ENCODE results near the gene TMEM259.

Gene TMEM259

DNA sequence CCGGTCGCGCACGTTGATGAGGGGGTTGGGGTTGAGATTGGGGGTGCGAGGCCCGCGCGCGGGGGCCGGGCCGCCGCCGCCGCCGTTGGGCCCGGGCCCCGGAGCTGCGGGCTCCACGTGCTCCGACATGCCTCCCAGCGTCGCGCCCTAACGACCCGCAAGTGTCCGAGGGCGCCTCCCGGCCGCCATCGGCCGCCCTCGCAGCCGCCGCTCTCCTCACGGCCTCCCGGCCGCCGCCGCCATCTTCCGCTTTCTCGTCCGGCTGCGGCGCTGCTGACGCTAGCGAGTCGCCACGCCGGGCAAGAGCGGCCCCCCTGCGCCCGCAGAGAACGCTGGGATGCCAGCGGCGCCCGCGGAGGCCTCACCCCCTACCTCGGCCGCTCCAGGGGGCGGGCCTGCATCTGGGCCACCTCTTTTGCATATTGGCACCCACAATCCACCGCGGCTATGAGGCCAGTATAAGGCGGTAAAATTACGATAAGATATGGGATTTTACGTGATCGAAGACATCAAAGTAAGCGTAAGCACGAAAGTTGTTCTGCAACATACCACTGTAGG is at the start of gene TMEM259:
Gene TMEM259, minus strand, starts transcription at position 256 of the 558 bp plus-strand sequence. Its CDS starts 127 bp downstream, at position 129.
- DNase-seq (ENCODE audit: low spot score), result peak; percentile 88

DNA sequence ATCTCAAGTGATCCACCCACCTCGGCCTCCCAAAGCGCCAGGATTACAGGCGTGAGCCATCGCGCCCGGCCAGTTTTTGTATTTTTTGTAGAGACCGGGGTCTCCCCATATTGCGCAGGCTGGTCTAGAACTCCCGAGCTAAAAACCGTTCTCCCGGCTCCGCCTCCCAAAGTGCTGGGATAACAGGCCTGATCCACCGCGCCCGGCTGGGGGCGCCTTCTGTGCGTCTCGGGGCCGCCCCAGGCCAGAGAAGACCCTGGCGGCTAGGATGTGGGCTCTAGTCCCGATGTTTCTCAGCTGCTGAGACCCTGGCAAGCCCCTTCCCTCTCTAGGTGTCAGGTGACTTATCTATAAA is 49.6 kb upstream of the TMEM259 start:
- no peak for DNase-seq (ENCODE audit: low spot score)

DNA sequence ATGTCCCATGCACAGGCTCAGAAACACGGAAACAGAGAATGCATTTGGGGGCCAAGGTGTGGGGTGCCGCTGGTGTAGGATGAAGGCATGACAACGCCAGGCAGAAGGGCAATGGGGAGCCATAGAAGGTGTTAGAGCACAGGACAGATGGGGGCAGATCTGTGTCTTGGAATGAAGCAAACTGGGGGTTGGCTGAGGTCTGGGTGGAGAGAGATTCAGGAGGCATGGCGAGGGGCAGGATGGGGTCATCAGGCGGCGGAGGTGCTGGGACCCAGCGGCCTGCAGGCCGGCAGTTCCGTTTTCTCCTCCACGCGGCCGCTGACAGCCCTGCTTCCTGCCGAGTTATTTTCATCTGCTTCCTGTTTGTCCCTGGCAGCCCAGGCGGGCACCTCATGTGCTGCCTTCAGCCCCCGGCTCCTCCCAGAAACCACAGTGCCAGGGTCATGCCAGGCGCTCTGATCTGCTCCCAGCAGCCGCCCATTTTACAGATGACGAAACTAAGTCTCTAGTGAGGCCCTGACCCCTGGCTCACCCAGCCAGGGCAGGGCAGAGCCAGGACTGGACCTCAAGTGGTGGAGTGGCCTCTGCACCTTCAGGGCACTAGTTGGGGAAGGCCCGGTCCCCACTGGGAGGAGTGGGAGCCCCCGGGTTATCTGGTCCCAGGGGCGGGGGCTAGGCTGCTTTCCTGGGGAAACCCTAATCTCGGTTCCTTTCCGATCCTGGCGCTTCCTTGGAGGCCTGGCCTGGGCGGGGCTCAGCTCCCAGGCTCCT is 48.3 kb upstream of the TMEM259 start:
- DNase-seq (ENCODE audit: low spot score), result no peak

DNA sequence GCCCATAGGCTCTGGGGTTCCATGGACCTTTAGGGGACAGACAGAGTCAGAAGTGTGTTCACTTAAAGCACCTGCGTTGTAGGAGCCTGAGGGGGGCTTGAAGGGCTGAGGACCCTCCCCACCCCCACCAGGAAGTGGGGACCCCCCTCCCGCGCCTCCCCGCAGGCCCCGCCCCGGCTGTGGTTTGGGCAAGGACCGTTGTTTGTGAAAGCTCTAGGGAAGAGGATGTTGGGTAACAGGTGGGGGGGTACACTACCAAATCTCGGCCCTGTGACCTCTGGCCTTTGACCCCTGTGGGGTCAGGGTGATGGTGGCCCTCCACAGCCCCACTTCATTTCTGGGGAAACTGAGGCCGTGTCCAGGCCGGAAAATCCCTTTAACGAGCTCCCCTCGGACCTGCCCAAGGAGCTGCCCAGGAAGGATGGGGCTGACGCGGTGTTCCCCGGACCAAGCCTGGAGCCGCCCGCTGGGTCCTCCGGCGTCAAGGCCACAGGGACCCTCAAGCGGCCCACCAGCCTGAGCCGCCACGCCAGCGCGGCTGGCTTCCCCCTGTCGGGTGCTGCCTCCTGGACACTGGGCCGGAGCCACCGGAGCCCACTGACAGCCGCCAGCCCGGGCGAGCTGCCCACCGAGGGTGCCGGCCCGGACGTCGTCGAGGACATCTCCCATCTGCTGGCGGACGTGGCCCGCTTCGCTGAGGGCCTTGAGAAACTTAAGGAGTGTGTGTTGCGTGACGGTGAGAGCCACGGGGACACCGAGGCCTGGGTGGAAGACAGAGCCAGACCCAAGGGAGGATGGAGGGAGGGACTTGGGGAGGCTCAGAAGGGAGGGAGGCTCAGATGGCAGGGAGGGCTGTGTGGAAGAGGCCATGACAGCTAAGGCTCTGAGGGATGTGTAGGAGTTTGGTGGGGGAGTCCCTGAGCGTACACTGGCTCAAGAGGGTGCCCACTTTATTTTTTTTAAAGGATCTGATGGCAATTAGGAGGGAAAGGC is 47.4 kb upstream of the TMEM259 start:
- DNase-seq (ENCODE audit: low spot score), result no peak

DNA sequence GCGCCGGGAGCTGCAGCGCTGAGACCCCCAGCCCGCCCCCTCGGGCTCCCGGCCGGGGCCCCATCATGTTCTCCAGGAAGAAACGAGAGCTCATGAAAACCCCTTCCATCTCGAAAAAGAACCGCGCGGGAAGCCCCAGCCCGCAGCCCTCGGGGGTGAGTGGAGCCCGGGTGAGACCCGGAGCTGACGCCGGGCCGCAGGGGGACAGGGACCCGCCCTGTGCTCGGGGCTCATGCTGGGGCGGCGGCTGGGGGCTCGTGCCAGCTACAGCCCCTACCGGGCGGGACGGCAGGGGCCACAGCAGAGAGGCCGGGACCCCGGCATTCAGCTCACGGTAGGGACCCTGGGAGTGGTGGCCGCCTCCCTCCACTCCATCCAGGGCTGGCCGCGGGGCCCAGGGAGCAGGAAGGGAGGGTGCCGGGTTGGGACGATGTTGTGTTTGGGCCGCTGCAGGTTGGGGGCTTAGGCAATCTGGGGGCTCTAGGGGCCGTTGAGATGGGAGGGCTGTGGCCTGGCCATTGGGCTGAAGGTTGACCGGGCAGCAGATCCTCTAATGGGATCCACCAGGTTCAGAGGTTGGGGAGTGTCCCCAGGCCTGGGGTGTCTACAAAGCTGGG is 46.5 kb upstream of the TMEM259 start:
- DNase-seq (ENCODE audit: low spot score), result no peak

DNA sequence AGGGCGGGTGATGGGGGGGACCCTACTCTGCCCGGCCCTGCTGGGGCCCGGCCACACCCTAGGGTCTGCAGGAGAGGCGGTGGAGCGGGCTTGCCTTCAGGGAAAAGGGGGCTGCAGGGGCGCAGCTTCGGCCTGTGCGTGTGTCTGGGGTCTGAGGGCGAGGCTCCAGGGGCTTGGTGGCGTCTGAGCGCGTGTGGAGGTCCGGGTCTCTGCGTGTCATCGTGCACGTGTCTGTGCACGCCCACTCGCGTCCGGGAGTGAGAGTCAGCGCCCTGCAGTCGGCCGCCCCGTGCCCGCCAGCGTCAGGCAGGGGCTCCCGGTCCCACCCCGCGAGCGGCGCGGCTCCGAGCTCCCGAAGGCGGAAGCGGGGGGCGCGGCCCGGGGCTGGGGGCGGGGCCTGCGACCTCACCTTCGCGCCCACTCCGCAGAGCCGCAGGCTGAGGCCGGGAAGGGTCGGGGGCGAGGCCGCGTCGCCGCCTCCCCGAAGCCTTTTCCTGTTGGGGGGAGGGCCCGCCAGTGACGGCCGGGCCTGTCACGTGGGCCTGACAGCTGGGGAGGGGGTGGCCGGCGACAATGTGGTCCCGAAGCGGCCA is 45.9 kb upstream of the TMEM259 start, which contains the start of gene ARHGAP45:
Gene ARHGAP45, plus strand, starts transcription at position 420 of the 593 bp plus-strand sequence. CDS start 239 bp downstream, outside the sequence.
- DNase-seq (ENCODE audit: low spot score), result no peak

DNA sequence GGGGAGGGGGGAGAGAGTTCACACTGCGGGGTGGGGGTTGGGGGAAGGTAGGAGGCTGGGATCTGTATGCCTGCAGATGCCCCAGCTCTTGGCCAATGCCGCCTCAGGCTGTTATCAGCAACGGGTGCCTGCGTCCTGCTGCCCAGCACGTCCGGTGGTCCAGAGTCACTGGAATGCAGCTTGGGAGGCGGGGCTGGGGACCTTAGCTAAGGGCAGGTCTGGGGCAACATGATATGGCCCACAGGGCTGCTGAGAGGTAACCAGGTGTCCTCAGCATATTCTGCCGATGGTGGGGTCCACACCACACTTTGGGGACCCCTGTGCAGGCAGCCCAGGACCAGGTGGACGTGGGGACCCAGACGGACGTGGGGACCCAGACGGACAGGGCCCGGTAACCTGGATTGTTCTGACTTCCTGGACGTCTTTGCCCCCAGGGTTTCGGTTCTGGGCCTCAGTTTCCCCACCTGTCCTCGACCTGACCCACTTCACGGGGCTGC is 45.4 kb upstream of the TMEM259 start:
- no peak for DNase-seq (ENCODE audit: low spot score)

DNA sequence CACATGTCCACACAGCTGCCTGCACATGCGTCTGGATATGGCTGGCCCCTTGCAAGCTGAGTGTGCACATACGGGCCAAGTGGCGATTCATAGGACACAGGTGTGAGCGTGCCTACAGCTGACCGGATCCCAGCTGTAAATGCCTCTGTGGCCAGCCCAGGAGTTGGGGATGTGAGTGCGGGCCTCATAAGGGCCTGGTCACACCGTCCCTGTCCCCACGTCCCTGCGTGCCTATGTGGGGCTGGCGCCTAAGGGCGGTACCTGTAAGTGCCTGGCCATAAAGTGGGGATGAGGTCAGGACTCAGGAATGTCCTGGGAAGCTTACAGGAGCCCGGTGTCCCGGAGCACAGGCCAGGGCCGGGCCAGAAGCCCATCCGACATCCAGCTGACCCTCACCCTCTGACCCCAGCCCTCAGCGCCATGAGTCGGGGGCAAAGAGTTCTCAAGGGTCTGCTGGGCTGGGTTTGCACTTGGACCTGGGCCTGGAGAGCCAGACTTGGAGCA is 44.7 kb upstream of the TMEM259 start:
- DNase-seq (ENCODE audit: low spot score), result peak; percentile 73

DNA sequence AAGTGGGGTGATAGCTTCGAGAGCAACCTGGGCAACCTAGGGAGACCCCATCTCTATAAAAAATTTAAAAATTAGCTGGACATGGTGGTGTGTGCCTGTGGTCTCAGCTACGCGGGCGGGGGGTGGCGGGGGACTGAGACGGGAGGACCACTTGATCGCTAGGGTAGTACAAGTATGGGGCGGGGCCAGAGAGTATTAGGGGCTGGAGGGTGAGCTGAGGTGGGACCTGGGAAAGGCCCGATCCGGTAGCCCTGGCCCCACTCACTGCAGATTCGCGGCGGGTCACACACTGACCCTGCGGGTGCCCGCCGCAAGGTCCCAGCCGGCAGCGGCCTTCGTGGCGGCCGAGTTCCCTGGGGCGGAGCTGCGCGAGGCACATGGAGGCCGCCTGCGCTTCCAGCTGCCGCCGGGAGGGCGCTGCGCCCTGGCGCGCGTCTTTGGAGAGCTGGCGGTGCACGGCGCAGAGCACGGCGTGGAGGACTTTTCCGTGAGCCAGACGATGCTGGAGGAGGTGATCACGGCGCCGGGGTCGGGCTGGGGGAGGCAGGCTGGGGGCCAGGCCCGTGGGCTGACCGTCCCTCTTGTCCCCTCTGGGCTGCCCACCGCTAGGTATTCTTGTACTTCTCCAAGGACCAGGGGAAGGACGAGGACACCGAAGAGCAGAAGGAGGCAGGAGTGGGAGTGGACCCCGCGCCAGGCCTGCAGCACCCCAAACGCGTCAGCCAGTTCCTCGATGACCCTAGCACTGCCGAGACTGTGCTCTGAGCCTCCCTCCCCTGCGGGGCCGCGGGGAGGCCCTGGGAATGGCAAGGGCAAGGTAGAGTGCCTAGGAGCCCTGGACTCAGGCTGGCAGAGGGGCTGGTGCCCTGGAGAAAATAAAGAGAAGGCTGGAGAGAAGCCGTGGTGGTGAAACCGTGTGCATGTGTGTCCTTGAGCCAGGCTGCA is 44.0 kb upstream of the TMEM259 start:
- DNase-seq (ENCODE audit: low spot score), result peak; percentile 59

DNA sequence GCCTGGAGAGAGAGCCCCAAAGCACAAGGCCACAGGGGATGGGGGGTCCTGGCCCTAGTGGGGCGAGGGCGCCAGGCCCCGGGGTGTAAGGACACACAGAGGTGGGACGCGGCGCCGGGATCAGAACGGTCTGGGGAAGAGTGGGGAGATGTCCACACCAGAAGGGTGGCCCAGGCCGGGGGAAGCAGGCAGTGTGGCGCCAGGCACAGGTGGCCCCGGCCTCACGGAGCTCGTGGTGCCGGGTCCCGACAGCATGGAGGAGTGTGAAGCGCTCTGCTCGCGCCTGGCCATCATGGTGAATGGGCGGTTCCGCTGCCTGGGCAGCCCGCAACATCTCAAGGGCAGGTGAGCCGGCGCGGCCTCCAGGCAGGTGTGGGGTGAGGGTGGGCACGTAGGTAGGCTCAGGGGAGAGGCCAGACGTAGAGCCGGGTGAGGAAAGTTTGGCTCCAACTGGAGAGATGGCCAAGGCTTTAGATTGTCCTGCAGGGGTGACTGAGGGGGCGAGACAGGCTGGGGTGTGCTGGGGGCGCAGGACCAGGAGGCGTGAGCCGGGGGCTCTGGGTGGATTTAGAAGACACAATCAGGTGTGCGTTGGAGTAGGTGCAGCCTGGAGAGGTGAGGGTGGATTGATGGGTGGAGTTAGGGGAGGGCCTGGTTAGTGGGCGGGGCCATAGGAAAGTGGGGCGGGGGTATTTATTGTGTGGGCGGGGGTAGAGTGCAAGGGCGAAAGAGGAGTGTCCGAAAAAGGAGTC is 43.2 kb upstream of the TMEM259 start:
- no peak for DNase-seq (ENCODE audit: low spot score)

DNA sequence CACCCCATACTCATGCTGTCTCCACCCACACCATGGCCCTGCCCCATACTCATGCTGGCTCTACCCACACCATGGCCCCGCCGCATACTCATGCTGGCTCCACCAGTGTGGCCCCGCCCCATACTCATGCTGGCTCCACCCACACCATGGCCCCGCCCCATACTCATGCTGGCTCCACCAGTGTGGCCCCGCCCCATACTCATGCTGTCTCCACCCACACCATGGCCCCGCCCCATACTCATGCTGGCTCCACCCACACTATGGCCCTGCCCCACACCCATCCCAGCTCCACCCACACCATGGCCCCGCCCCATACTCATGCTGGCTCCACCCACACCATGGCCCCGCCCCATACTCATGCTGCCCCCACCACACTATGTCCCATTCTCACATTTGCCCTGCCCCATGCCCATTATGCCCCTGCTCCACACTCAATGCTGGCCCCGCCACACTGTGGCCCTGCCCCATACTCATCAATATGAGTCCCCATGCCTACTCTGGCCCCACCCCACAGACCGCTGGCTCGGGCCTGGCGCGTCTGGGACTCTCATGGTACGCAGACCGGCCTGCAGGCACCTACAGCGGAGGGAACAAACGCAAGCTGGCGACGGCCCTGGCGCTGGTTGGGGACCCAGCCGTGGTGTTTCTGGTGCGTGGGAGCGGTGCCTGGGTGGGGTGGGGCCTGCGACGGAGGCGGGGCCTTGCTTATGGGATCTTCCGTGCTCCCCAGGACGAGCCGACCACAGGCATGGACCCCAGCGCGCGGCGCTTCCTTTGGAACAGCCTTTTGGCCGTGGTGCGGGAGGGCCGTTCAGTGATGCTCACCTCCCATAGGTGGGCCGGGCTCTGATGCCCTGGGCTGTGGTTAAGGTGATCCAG is 42.3 kb upstream of the TMEM259 start:
- DNase-seq (ENCODE audit: low spot score), result no peak

DNA sequence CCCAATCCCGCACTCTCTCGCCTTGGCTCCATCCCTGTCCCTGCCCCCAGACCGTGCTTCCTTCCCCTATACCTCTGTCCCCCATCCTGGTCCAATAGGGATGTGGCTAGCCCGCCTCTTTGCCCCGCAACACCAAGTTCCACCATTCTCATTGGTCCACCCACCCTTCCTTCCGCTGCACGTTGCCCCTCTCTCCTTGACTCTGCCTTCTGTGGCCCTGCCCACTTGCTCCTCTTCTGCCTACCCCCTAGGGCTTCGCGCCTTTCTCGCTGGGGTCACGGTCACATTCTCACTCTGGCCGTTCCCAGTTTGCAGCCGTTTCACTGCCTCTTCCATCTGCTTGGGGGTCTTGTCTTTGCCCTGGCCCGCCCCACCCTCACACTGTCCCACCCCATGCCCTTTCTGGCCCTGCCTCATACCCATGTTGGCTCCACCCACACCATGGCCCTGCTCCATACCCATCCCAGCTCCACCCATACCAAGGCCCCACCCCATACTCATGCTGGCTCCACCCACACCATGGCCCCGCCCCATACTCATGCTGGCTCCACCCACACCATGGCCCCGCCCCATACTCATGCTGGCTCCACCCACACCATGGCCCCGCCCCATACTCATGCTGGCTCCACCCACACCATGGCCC is 41.6 kb upstream of the TMEM259 start:
- no peak for DNase-seq (ENCODE audit: low spot score)

DNA sequence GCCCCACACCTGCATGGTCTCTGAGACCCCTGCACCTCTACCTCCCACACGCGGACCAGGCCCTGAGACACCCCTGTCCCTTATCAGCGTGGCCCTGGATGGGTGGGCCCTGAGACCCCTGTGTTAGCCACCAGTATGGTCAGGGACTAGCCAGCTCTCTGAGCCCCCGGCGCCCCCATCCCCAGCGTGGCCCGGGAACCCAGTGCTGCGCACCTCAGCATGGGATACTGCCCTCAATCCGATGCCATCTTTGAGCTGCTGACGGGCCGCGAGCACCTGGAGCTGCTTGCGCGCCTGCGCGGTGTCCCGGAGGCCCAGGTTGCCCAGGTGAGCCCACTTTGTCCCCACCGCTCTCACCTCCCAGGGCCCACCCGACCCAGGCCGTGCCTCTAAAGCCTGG is 41.1 kb upstream of the TMEM259 start:
- DNase-seq (ENCODE audit: low spot score), result no peak

DNA sequence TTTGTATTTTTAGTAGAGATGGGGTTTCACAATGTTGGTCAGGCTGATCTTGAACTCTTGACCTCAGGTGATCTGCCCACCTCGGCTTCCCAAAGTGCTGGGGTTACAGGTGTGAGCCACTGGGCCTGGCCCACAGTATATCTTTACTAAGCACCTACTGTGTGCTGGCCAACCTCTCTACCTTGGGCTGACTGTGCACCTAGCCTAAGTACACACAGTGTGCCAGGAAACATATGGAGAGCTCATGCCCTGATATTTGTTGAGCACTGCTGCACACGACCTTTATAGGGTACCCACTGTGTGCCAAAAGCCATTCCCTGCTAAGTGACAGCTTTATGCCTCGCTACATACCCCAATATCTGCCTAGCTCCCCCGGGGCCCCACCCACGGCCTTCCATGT is 39.8 kb upstream of the TMEM259 start:
- DNase-seq (ENCODE audit: low spot score), result no peak

DNA sequence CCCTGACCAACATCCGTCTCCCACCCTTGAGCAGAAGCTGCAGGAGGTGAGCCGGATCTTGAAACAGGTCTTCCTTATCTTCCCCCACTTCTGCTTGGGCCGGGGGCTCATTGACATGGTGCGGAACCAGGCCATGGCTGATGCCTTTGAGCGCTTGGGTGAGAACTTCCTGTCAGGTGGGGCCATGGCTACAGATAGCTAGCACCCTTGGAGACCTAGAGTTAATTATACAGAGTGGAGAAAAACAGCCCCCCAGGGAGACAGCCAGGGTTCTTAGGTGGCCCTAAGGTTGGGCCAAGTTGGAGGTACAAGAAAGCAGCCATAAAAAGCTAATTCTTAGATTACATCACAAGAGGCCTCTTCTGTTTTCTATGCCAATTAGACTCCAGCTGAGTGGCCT is 37.2 kb upstream of the TMEM259 start:
- DNase-seq (ENCODE audit: low spot score), result no peak

DNA sequence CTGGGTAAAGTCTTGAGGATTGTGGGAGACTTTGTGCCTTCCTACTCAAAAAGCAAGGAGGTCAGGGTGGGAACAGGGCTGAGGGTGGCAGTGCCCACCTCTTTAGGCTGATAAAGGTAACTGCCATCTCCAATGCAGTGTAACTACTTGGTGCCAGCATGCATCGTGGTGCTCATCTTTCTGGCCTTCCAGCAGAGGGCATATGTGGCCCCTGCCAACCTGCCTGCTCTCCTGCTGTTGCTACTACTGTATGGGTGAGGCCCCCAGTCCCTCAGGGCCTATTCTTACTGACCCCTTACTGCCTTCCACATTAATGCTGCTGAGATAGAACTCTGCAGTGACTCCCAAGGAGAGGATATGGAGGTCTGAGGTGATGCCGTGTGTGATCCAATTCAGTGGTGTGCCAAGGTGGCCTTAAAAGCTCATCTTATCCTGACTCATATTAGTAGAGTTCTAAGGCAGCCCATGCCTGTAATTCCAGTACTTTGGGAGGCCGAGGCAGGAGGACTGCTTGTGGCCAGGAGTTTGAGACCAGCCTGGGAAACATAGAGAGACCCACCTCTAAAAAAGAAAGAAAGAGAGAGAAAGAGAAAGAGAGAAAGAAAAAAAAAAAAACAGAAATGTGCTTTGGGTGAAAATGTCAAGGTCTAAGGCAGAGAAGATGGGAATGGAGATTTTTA is 36.4 kb upstream of the TMEM259 start:
- no peak for DNase-seq (ENCODE audit: low spot score)

DNA sequence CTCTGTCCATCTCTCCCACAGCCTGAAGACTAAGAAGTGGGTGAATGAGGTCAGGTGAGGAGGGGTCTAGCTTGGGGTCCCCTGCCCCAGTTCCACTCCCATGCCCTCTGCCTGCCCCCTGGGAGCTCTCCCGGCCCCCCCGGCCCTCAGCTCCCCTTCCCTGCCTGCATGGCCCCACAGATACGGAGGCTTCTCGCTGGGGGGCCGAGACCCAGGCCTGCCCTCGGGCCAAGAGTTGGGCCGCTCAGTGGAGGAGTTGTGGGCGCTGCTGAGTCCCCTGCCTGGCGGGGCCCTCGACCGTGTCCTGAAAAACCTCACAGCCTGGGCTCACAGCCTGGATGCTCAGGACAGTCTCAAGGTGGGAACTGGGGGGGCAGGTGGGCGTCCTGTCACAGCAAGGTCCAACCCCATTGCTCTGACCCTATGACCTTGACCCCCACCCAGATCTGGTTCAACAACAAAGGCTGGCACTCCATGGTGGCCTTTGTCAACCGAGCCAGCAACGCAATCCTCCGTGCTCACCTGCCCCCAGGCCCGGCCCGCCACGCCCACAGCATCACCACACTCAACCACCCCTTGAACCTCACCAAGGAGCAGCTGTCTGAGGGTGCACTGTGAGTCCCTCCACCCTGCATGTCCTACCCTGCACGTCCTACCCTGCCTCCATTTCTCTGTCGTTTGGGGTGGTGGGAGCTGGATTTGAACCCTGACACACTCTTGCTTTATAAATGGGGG is 35.1 kb upstream of the TMEM259 start:
- DNase-seq (ENCODE audit: low spot score), result no peak

All from SW480 (cell line).